NCI-H187 treated with DMSO at 0.1 percent for 48 hours (cell line): ENCODE measurements around the gene CLNK.
"Not testable (repeated sequence)": the region's sequence is repeated elsewhere in the genome, so short reads cannot be mapped to it uniquely, and the experiment has no call there.

Experiments
- DNase-seq: peaks from one replicate; lab custom pipeline; 2025; lab: John Stamatoyannopoulos, UW

Gene CLNK

DNA sequence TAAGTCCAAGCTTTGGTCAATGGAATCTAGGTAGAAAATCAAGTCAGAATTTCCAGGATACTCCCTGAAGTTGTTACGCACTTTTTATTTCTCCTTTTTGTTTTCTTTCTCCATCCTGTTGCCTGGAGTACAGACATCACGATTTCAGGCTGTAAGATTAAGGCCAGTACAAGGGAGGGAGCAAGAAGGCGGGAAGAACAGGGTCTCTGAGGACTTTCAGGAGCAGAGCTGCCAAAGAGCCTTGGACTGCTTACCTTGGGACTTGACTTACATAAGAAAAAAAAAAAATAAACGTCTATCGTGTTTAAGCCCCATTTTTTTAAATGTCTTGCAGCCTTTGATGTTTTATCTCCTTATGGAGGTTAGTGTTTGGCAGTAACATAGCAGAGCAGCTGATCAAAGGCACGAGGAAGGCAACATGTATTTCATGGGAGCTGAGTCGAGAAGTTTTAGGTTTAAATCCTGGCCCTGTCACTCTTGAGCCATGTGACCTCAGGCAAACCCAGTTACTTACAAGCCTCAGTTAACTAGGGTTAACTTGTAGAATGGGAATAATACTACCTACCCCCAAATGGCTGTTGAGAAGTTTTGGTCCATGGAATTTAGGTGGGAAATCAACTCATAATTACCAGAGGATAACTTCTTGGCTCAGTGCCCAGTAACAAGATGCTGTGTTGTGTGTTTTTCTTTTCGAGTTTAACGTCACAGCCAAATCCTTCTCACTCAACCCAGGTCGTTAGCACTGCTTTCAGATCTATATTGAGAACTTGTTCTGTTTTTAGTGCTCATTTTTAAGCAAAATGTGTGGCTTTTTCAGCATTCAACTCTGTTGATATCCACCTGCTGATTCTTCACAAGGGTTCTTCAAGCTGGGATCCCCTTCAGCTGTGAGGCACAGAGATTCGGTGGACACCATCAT lies 106.8 kb downstream of the CLNK start:
- no peak for DNase-seq

DNA sequence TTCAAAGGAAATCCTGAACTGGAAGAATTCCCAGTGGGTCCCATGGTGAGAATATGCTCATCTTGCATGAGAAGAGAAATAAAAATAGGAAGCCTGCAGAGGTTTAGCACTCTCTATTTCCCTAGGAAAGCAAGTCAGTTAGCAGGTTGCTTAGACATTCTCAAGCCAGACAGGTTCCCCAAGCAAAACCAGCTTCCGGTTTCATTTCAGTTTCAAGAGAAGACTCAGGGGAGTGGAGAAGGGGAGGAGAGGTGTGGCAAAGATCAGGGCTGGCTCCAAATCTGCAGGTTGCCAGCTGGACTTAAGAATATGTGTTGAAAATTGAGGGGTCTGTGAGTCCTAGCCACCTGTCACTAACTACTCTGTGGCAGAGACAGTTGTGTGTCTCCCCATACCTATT lies 107.5 kb downstream of the CLNK start:
- DNase-seq: no peak

DNA sequence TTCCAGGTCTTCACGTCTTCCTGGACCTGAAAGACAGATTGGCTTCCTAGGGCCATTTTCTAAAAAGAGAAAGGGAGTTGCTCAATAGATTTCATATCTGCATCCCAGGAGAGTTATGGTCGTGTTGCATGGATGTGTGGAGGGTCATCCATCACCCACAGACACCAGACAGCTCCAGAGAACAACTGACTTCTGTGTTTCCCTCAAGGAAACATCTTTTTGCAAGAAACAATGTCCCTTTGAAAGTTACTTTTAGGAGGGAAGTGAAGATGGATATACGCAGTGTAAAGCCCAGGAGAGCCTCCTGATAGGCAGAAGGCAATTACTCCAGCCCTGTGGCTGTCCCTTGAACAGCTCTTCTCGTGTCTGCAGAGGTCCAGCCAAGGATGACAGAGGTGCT lies 108.3 kb downstream of the CLNK start:
- DNase-seq: no peak

DNA sequence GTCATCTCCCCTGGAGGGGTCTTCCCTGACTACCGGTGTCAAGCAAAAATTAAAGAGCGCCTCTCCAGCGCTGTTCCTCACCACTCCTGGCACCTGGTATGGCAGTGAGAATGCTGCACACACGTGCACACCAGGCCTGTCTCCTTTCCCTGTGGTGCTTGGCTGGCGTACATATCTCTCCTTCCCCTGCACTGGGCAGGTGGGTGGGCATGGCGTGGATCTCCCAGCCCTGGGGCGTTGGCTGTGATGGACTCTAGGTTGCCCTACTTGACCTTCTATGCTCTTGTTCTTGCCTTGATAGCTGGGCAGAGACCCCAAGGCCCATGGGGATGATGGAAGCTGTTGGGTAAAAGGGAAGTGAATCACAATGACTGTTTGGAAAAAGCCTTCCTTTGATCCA lies 109.2 kb downstream of the CLNK start:
- no peak for DNase-seq

DNA sequence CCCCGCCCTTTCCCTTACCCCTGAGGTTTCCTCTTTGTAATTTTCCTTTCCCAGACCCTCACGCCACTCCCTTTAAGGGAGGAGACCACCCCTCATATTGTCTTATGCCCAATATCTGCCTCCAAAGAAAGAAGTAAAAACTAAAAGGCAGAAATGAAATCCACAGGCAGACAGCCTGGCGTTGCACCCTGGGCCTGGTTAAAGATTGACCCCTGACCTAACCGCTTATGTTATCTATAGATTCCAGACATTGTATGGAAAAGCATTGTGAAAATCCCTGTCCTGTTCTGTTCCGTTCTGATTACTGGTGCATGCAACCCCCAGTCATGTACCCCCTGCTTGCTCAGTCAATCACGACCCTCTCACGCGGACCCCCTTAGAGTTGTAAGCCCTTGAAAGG lies 110.0 kb downstream of the CLNK start:
- DNase-seq: not testable (repeated sequence)

DNA sequence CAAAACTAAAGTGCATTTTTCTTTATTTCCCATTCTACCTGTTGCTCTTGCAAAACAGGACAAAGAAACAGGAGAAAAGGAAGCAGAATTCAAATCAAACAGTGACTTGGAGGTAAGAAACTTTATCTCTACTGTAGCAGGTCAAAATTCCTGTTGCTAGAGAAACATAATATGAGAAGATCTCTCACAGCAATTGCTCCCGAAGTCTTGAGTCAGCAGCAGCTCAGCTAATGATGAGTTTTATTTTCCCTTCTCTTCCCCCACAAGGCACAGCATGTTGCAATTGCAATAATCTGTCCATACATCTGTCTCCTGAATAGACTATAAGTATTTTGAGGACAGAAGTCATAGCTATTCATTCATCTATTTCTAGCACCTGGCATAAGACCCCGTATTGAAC lies 112.7 kb downstream of the CLNK start:
- no peak for DNase-seq

DNA sequence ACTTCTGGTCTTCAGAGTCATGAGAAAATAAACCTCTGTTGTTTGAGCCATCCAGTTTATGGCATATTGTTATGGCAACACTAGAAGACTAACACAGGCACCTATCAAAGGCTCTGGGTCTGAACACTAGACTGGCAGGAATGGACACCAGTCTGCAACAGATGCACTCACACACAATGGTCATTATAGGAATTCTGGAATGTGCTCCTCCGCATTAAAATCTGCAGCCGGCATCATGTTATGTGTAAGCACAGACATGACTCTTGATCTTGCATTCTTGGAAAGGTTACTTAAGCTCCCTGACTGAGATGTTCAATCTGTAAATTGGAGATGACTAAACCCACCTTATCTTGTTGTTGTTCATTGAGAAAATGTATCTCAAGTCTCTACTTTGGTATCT lies 115.1 kb downstream of the CLNK start:
- no peak for DNase-seq

DNA sequence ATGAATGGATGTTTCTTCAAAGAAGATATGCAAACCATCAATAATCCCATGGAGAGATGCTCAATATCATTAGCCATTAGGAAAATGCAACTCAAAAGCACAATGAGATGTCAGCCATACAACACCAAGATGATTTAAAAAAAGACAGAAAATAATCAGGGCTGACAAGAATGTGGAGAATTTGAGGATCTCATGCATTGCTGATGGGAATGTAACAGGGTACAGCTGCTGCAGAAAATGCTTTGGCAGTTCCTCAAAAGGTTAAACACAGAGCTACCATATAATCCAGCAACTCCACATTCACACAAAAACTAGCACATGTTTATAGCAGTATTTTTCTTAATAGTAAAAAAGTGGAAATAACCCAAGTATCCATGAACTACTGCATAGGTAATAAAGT lies 116.8 kb downstream of the CLNK start:
- no peak for DNase-seq

DNA sequence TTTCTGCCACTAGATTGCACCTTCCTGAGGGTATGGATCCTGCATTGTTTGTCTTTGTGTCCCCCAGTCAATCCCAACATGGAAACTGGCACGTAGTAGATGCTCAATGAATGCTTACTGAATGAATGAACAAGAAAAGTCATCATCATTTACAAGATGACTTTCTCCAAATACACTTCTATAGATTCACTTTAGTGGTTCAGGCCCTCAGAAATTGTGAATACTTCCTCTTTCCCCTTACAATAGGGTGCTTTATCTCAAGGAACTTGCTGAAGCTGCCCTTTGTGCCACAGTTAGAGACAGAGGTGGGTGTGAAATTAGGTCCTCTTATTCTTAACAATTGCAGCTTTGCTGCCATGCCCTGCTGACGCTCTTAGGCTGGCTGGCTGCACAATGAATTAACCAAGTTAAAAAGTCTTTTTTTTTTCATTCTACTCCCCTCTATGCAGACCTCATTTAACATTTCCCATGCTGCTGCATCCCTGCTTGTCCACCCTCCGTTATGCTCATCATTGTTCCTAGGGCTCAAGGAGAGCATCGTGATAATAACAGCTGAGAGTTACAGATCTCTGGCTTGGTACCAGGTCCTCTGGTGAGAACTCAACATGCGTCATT lies 119.3 kb downstream of the CLNK start:
- no peak for DNase-seq

DNA sequence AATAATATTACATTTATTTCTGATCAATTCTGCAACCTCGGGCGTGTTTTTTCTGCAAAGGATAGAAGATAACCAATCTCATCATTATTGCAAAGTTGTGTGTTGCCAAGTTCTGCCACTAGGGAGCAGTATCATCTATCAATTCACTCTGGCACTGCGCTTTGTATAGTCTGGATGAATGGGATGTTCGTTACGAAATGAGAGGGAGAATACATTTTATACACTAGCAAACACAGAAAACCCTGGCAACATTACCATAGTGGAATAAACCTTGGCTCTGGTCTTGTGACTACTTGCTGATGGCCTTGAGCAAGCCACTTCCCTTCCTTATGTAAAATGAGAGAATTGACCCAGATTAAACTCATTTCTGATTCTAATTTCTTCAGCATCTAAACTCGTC lies 129.9 kb downstream of the CLNK start:
- peak; percentile 30 for DNase-seq

DNA sequence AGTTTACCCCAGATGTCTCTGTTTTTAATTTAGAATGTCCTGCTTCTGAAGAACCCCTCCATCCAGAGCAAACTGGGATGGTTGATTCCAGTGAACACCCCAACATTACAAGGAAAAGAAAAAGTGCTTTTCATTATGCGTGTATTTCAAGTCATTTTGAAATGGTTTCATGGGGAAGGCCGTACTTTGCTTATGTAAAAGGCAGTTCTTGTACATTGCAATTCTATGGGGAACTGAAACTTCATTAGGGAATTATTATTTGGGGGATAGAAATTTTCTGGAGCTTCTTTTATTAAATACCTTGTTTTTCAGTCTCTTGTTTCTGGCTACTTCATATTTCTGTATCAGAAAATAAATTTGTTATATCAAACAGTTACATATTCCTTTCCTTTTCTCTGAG lies 130.4 kb downstream of the CLNK start:
- DNase-seq: no peak

DNA sequence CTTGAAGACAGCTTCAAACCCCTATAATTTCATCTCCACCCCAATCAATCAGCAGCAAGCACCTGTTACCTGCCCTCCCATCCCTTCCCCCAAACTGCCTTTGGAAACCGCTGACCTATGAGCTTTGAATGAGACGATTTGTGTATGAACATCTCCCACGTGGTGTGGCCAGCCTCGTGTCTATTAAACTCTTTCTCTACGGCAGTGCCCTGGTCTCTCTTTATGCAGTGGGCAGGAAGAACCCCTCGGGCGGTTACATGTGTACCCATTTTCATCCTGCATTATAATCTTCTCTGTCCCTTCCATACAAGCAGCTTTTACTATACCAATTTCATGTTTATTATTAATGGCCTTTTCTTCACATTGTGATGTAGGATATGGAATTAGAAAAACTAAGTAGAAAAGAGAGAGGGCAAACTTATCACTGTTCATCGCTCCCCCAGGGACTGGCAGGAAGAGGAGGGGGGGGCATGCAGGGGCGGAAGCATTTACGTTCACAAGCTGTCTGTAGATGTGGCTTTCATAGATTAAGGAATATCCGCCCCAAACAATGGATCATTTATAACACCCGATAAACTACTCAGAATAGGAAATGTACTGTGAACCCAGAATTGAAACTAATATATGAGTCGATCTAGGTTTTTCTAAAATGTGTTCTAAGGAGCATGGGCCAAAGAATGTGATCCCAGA lies 131.8 kb downstream of the CLNK start:
- DNase-seq: no peak

DNA sequence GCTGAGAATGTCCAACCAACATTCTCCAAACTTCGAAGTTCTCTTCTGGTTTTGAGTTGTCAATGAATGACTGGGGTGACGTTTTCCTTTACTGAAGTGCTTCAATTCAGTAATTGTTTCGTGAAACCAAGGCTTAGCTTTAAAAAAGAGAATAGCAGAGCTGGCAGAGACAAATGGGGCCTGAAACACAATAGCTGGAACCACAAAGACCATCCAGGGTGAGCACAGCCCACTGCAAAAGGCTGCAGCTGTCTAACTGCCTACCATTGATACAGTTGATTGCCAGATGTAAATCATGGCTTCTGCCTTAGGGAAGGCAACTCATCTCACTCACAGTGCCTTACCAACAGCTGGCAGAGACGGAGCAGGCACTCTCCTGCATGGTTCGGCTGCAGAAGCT lies 148.7 kb downstream of the CLNK start:
- DNase-seq: no peak

DNA sequence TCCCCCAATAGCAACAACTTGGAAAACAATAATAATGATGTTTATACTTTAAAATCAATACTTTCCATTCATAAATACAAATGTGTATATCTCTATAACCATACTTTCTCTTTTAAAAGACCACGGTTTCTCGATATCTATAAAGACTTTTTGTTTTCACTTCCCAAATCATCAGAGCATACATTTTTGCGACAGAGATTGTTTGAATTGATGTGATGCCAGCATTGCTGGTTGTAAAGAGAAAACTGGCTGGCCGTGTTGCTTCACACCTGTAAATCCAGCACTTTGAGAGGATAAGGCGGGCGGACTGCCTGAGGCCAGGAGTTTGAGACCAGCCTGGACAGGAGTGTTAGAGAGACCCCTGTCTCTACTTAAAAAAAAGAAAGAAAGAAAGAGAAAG lies 149.7 kb downstream of the CLNK start:
- DNase-seq: no peak

DNA sequence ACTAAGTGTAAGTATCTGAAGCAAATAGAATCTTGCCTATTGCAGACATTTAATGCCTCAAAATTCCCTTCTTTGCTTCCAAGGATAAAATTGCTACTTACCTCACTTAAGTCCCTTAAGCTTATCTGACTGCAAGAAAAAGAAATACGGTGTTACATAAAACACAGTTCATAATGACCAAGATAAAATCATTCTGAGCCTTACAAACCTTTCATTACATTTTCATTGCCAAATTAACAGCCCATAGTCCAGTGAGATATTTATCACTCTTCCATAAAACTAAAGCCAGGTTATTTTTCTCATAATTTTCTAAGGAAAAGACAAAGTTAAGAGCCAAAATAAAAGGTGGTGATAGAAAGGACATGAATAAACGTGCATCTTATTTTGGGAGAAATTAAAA lies 152.4 kb downstream of the CLNK start:
- DNase-seq: no peak

DNA sequence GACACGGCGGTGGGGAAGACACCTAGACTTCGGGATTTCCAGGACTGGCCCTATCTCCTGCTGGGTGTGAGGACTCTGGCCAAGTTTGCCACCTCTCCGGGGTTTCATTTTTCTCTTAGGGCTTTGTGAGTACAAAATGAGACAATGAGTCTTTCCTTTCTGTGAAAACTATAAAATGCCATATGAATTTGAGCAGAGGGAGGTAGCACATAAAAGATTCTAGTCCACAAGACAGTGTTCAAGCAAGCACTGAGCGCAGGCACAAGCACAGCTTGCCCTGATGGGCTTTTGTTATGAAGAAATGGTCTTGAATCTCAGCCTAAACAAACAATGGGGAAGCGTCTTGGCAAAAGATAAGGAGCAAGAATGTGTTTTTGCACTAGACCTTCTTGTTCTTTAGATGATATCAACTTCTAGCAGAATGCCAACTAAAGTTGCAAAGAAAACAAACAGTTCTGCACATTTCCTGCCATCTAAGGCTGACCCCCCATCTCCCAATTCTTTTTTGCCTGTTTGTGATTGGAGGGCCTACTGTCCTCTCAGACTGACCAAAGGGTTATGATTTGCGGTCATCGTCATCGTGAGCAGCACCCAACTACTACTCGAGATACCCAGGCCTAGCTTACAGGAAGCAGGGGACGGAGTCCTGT lies 154.3 kb downstream of the CLNK start:
- no peak for DNase-seq

DNA sequence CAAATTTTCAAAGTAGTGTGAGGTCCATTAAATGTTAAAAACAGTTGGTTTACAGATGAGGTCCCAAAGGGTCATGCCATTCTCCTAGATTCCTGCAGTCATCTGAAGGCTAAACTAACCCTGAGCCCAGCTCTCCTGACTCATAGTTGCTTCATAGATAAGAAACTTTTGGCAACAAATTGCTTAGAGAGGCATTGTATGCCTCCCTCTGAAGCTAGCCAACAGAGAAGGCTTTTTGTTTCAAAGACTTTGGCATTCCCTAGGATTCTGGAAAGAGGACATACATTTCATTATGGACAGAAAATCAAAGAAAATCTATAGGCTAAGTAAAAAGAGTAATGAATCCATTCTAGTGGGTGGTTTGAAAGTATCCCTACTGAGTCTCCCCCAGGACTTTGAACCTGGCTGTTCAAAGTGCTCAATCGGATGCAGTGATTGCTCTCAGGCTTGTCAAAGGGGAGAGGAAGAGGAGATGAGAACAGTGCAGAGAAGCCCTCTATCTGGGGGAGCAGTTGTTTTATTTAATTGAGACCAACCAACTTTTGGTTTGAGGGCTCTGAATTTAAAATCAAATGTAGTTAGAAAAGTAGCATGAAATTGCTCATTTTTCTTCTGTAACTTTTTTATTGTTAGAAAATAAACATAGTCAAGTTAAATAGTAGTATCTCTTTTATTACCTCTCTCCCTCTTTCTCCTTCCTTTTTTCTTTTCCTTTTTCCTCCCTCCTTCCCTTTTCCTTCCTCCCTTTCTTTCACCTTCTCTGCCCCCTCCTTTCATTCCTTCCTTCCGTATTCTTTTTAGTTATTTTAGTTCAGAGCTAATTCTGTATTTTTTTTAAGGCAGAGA lies 155.1 kb downstream of the CLNK start:
- no peak for DNase-seq

DNA sequence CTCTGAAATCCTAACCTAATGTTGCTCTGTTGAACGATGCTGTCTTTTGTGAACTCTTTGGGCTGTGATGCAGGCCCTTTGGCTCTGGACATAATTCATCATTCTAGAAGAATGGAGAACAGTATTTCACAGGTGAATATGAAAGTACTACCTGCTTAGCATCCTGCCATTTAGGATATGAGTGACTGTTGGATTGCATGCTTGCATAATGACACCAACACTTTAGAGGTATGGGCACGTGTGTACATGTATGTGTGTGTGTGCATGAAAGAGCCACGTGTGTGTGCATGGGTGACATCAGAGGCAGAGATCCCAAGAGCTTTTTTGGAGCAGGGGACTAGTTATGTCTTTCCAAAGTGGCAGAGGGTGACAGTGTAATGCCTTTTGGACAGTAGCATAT lies 157.1 kb downstream of the CLNK start:
- DNase-seq: no peak

DNA sequence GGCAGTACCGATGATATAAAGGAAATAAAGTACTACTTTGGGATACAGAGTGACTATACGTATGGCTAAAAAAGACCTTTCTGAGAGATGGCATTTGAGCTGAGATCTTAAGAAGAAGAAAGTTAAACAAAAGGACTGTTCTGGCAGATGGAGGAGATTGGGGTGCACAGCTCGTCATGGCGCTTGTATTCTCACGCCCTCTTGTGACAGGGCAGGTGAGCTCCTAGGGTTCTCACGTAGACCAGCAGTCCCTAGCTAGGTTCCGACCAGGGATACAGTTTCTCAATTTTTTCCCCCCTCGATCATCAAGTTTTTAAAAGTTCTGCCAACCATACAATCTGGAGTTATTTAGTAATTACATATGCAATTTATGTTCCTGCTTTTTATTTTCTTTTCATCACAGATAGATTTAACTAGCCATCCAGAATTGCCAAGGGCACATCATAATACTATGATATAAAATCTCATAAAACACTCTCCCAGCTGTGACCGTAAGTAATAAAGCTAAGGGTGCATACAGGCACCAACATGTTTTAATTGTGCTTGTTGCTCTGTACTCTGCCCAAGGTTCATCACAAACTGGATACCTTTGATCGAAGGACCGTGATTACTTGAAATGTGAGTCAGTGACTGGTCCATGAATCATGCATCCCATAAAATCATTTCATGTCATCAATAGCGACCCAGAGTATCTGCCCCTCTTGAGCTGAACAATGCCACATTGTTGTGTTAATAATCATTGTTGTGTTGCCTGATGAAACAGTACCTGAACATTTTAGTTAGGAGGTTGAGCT lies 157.9 kb downstream of the CLNK start:
- DNase-seq: no peak

DNA sequence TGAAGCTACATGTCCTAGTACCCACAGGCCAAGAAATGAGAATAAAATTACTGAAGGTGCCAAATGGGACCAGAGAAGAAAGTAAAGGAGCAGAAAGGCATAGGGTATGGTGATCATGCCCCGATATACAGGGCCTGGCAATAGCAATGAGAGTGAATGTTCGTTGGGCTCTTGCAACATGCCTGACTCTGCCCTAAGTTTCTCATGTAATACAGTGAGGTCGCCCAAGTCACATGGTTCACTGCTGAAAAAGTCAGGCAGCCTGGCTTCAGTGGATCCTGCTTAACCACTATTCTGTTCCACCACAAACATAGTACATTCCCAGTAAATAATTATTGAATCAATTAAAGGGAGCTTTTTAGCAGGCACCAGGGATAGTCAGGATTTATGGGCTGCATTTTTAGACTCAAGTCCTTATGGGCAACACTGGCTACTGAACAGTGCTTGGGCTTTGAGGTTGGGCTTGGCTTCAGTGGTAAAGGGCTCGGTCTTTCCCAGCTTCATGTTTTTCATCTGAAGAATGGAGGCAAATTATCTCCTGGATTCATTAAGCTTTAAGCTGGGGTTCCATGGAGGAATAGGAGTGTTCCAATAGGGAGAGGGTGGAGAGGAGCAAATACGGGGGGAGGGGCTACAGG lies 160.3 kb downstream of the CLNK start:
- no peak for DNase-seq
